ENCODE results near the gene TRPV6.

The TRPV6 gene

GRCh38 chr7:142847353-142847752 lies 38.2 kb downstream of the TRPV6 start:
- no peak for DNase-seq

GRCh38 chr7:142842251-142842766 lies 43.2 kb downstream of the TRPV6 start:
- DNase-seq: no peak

- DNase-seq: no peak
Observed at GRCh38 chr7:142838461-142839213, 46.9 kb downstream of the TRPV6 start.

GRCh38 chr7:142836426-142836825 lies 49.1 kb downstream of the TRPV6 start:
- no peak for DNase-seq

GRCh38 chr7:142835487-142835886 lies 50.1 kb downstream of the TRPV6 start:
- no peak for DNase-seq

- DNase-seq: no peak
Observed at GRCh38 chr7:142833174-142834048, 52.1 kb downstream of the TRPV6 start.

GRCh38 chr7:142832417-142832816 lies 53.1 kb downstream of the TRPV6 start:
- DNase-seq: no peak

GRCh38 chr7:142827951-142828500 lies 57.5 kb downstream of the TRPV6 start:
- no peak for DNase-seq

GRCh38 chr7:142822714-142823113 lies 62.8 kb downstream of the TRPV6 start:
- no peak for DNase-seq

Data from activated naive CD4-positive, alpha-beta T cell treated with anti-CD3 and anti-CD28 coated beads, Interleukin-2, amount 50 U/mL, for 16 hours (primary cell).